BLaER1 (cell line): ENCODE results near the gene FOXP2.

Experiments
- H3K27ac ChIP-seq: shearing (Covaris generic); formaldehyde crosslinking; 2 replicates; pipeline ENCODE4 v1.8.1; 2022
- H3K27me3 ChIP-seq: shearing (Covaris generic); formaldehyde crosslinking; 2 replicates; pipeline ENCODE4 v1.8.1; 2022
- H3K36me3 ChIP-seq: shearing (Covaris generic); formaldehyde crosslinking; 2 replicates; pipeline ENCODE4 v1.8.1; 2022
- H3K4me1 ChIP-seq: shearing (Covaris generic); formaldehyde crosslinking; 2 replicates; pipeline ENCODE4 v1.8.1; 2022
- H3K4me2 ChIP-seq: shearing (Covaris generic); formaldehyde crosslinking; 2 replicates; pipeline ENCODE4 v1.8.1; 2022
- H3K4me3 ChIP-seq: shearing (Covaris generic); formaldehyde crosslinking; 2 replicates; pipeline ENCODE4 v1.8.1; 2022
- H3K9ac ChIP-seq: shearing (Covaris generic); formaldehyde crosslinking; 2 replicates; pipeline ENCODE4 v1.8.1; 2022
- H3K9me3 ChIP-seq: shearing (Covaris generic); formaldehyde crosslinking; 2 replicates; pipeline ENCODE4 v1.8.1; 2022
- H4K20me1 ChIP-seq: shearing (Covaris generic); formaldehyde crosslinking; 2 replicates; pipeline ENCODE4 v1.8.1; 2022
- Cebpa-rat ChIP-seq: shearing (Covaris generic); IDR thresholded peaks from 2 replicates; pipeline ENCODE4 v1.8.1; 2022

The FOXP2 gene

DNA sequence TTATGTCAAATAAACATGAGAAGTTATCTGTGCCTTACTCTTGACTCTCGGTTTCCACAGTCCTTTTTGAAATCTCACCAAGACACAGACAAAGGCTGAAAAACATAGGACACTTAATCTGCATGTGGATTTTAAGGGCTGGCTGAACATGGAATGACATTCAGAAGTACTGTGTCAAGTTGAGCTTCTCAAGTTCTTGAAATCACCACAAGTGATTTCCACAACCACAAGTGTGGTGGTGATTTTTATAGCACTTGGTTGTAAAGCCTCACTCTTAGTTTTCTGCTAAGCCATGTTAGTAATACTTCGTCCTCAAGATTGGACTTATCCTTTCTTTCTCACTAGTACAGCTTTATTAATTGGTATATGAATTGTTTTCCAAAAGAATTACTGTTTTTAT is 29.6 kb downstream of the FOXP2 start:
- Histone ChIP-seq H4K20me1 (no peaks in the 10 kb centered on the region), H3K4me1 (no peaks in the 10 kb centered on the region), H3K4me3 (no peak overlapping the region), H3K9ac (no peak overlapping the region), H3K36me3 (no peaks in the 10 kb centered on the region), H3K4me2 (no peak overlapping the region), H3K27ac (no peak overlapping the region), H3K27me3 (no peaks in the 10 kb centered on the region), H3K9me3 (no peaks in the 10 kb centered on the region)
- TF ChIP-seq Cebpa-rat = no peak

DNA sequence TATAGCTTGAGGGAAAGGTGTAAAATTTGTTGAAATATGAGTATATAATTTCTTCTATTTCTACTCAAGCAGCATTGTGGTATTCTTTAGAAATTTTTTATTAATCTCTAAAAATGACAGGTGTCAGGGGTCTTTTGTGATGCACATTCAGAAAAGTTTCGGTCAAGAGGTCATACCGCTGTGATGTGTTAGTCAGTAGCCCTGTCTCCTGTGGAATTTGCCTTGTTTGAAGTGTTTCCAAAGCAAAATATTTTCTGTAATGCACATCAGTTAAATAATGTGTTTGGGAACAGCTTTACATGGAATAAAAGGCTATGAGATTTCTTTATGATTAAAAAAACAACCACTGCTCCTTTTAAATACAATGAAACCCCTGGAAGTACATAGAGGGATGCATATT is 35.8 kb downstream of the FOXP2 start:
- TF ChIP-seq Cebpa-rat = no peak
- no peak overlapping the region for H3K27ac ChIP-seq
- H3K9ac ChIP-seq = no peak overlapping the region

DNA sequence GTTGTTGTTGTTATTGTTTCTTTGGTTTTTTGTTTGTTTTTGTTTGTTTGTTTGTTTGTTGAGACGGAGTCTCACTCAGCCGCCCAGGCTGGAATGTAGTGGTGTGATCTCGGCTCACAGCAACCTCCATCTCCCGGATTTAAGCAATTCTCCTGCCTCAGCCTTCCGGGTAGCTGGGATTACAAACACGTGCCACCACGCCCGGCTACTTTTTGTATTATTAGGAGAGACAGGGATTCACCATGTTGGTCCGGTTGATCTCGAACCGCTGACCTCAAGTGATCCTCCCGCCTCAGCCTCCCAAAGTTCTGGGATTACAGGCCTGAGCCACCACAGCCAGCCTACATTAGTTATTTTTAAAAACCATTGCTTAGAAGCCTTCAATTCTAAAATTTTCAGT is 45.0 kb downstream of the FOXP2 start:
- Histone ChIP-seq H3K9me3 (no peaks in the 10 kb centered on the region), H3K36me3 (no peaks in the 10 kb centered on the region), H4K20me1 (no peaks in the 10 kb centered on the region), H3K27ac (no peak overlapping the region), H3K4me2 (no peak overlapping the region), H3K4me1 (no peaks in the 10 kb centered on the region), H3K9ac (no peak overlapping the region), H3K4me3 (no peak overlapping the region), H3K27me3 (no peaks in the 10 kb centered on the region)
- TF ChIP-seq Cebpa-rat = no peak

More for the DNA sequence above, 35.8 kb downstream of the FOXP2 start:
- Histone ChIP-seq H3K9me3 (no peaks in the 10 kb centered on the region), H3K4me1 (no peaks in the 10 kb centered on the region), H3K4me2 (no peak overlapping the region), H4K20me1 (no peaks in the 10 kb centered on the region), H3K36me3 (no peaks in the 10 kb centered on the region), H3K27me3 (no peaks in the 10 kb centered on the region), H3K4me3 (no peak overlapping the region)

DNA sequence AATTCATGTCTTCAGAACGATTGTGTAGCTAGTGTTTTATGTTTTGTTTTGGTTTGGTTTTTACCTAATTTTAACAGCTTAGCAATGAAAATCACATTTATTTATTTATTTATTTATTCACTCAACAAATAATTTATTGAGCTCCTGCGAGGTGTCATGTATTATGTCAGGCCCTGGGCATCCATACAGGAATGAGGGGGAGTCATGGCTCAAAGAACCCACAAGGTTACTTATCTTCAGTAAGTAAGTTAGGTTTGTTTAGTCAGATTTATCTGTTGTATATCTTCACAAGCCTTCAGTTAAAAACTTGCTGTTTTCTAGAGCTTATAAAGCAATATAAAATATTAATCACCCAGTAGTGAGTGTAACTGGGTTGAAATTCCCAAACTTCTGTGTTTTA is 45.4 kb downstream of the FOXP2 start:
- H3K27me3 ChIP-seq = no peaks in the 10 kb centered on the region
- no peak overlapping the region for H3K4me2 ChIP-seq
- no peak overlapping the region for H3K4me3 ChIP-seq
- TF ChIP-seq Cebpa-rat = no peak
- no peaks in the 10 kb centered on the region for H4K20me1 ChIP-seq
- no peaks in the 10 kb centered on the region for H3K36me3 ChIP-seq
- no peaks in the 10 kb centered on the region for H3K4me1 ChIP-seq
- no peaks in the 10 kb centered on the region for H3K9me3 ChIP-seq
- no peak overlapping the region for H3K9ac ChIP-seq
- H3K27ac ChIP-seq = no peak overlapping the region

DNA sequence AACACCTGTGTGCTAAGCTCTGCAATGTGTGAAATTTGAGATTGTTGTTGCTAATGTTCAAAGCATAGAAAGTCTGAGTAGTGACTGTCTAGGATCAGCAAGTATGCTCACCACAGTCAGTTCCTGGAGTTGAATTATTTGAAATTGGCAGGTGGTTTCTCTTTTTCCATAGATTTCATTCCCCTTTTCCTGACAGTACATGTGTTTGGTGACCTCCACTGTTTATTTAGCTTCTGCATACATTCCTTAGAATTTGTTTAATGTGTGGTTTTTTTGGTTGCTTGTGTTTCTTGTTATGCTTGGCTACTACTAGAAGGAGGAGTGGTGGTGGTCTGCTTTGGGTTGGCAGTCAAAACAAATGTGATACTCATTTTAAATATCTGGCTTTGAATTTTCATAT is 52.3 kb downstream of the FOXP2 start:
- Histone ChIP-seq H3K9me3 (no peaks in the 10 kb centered on the region), H3K9ac (no peak overlapping the region)
- TF ChIP-seq Cebpa-rat = no peak

DNA sequence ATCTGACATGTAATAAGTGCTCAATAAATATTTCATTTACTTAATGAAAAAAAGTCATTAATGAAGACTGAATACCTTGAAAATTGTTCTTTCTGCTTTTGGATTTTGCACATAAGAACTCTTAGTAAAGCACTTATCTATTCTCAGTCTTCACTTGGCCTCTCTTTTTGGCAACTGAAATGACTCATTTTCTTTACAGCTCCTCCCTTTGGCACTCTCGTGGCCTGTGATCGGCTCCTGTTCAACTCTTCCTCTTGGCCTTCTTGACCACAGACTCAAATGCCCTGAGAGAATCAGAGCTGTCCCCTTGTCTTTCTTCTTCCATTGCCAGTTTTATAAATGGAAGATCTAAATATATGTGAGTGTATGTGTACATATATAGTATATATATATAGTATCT is 54.2 kb downstream of the FOXP2 start:
- Histone ChIP-seq H3K27ac (no peak overlapping the region), H3K4me2 (no peak overlapping the region), H3K9me3 (no peaks in the 10 kb centered on the region), H3K4me3 (no peak overlapping the region), H3K9ac (no peak overlapping the region), H3K4me1 (no peaks in the 10 kb centered on the region), H3K36me3 (no peaks in the 10 kb centered on the region), H3K27me3 (no peaks in the 10 kb centered on the region), H4K20me1 (no peaks in the 10 kb centered on the region)
- no peak for TF ChIP-seq Cebpa-rat

More for the DNA sequence above, 52.3 kb downstream of the FOXP2 start:
- Histone ChIP-seq H3K36me3 (no peaks in the 10 kb centered on the region), H3K4me2 (no peak overlapping the region), H3K4me3 (no peak overlapping the region), H3K27me3 (no peaks in the 10 kb centered on the region), H3K27ac (no peak overlapping the region), H3K4me1 (no peaks in the 10 kb centered on the region), H4K20me1 (no peaks in the 10 kb centered on the region)

DNA sequence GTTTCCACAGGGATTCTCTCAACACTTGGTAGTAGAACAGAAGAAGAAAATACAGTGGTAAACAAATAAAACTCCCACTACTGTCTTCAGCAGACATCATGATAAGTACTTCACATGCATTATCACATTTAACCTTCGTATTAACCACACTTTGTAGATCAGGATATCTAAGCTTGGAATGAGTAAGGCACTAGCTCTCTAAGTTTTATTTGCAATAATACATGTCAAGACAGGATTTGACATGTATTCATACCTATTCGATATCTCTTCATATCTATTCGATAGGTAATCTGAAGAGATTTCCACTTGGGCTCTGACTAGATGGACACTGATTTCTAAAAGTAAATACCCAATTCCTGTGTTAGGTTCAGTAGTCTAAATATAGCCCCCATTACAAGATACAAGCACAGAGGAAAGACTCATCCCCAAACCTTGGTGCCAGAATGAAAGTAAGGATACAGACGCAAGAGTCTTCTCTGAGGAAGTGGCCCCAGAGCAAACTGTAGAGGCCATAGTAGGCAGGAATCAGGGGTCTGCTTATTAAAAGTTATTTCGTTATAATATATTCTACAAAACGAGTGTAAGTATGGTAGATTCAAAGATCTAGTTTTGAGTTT is 58.4 kb downstream of the FOXP2 start:
- H4K20me1 ChIP-seq = no peaks in the 10 kb centered on the region
- no peak overlapping the region for H3K4me2 ChIP-seq
- H3K9me3 ChIP-seq = no peaks in the 10 kb centered on the region
- no peaks in the 10 kb centered on the region for H3K4me1 ChIP-seq
- H3K9ac ChIP-seq = no peak overlapping the region
- H3K36me3 ChIP-seq = no peaks in the 10 kb centered on the region
- no peak overlapping the region for H3K4me3 ChIP-seq
- TF ChIP-seq Cebpa-rat = no peak
- no peak overlapping the region for H3K27ac ChIP-seq
- H3K27me3 ChIP-seq = no peaks in the 10 kb centered on the region

DNA sequence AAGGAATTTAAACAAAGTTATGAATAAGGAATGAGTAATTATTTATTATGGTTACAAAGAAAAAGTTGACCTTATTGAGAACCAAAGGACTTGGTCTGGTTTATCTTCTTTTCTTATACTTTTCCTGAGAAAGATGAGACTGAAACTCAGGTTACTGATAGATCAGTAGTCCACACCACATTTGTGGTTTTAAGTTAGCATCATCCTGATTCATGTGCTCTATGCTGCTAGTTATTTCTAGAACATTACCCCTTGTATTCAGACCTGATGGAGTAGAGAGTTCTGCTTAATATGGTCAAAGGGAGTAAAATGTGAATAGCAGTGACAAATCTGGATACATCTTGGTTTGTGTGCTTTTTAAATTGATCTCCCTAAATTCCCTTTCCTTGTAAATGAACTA is 63.8 kb downstream of the FOXP2 start:
- Histone ChIP-seq H3K9ac (no peak overlapping the region), H3K36me3 (no peaks in the 10 kb centered on the region), H3K4me3 (no peak overlapping the region), H4K20me1 (no peaks in the 10 kb centered on the region), H3K4me2 (no peak overlapping the region), H3K27me3 (no peaks in the 10 kb centered on the region), H3K4me1 (no peaks in the 10 kb centered on the region), H3K9me3 (no peaks in the 10 kb centered on the region), H3K27ac (no peak overlapping the region)
- no peak for TF ChIP-seq Cebpa-rat

DNA sequence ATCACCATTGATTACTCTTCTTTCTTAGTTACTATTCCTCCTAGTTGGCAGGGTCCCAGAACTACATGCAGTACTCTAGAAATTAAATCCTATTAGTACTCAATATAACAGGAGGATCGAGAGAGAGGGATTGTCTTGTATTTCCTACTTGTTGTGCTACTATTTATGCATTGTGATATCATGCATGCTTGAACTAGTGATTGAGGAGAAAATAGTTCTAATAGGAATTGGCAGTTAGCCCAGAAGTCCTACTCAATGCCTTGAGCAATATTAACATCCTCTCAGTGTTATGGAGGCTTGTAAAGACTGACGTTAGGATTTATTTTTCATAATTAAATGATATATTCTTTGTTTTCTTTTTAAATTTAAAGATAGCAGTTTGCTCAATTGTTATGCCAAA is 67.4 kb downstream of the FOXP2 start:
- H3K4me2 ChIP-seq = no peak overlapping the region
- H3K9ac ChIP-seq = no peak overlapping the region
- H3K4me1 ChIP-seq = no peaks in the 10 kb centered on the region
- H3K4me3 ChIP-seq = no peak overlapping the region
- no peak for TF ChIP-seq Cebpa-rat
- H3K27ac ChIP-seq = no peak overlapping the region
- no peaks in the 10 kb centered on the region for H3K27me3 ChIP-seq
- H3K36me3 ChIP-seq = no peaks in the 10 kb centered on the region
- peaks cover 8% of the 10 kb centered on the region for H3K9me3 ChIP-seq
- no peaks in the 10 kb centered on the region for H4K20me1 ChIP-seq

DNA sequence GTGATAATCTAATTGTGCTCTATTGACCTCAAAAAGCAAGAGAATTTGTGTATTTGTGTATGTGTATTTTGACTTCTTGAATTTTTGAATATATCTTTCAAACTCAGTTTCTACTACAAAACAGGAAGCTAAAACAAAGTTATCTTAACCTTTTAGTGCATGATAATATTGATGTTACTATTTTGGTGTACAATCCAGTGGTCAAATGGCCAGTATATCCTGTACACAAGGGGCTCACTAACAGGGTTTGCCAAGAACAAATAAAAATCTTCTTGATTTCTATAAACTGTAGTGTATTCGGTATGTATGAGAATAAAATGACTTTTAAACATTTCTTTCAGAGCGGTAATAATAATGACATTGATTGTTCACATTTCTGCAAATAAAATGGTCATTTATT is 69.6 kb downstream of the FOXP2 start:
- Histone ChIP-seq H3K27me3 (no peaks in the 10 kb centered on the region), H3K27ac (no peak overlapping the region), H3K4me1 (no peaks in the 10 kb centered on the region), H3K4me3 (no peak overlapping the region), H3K9ac (no peak overlapping the region), H3K36me3 (no peaks in the 10 kb centered on the region), H3K4me2 (no peak overlapping the region), H3K9me3 (peaks cover 20% of the 10 kb centered on the region), H4K20me1 (no peaks in the 10 kb centered on the region)
- no peak for TF ChIP-seq Cebpa-rat

DNA sequence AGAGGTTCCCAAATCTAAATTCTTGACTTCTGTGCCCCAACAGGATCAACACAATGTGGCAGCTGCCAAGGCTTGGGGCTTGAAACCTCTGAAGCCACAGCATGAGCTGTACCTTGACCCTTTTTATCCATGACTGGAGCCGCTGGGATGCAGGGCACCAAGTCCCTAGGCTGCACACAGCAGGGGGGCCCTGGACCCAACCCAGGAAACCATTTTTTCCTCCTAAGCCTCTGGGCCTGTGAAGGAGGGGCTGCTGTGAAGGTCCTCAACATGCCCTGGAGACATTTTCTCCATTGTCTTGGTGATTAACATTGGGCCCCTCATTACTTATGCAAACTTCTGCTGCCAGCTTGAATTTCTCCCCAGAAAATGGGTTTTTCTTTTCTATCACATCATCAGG is 72.6 kb downstream of the FOXP2 start:
- H3K9ac ChIP-seq = no peak overlapping the region
- H4K20me1 ChIP-seq = no peaks in the 10 kb centered on the region
- H3K36me3 ChIP-seq = no peaks in the 10 kb centered on the region
- no peak overlapping the region for H3K4me2 ChIP-seq
- no peak for TF ChIP-seq Cebpa-rat
- no peak overlapping the region for H3K4me3 ChIP-seq
- no peaks in the 10 kb centered on the region for H3K27me3 ChIP-seq
- peaks cover 20% of the 10 kb centered on the region for H3K9me3 ChIP-seq
- H3K27ac ChIP-seq = no peak overlapping the region
- no peaks in the 10 kb centered on the region for H3K4me1 ChIP-seq
